Measurements from ENCODE around the gene NDEL1.

DNA sequence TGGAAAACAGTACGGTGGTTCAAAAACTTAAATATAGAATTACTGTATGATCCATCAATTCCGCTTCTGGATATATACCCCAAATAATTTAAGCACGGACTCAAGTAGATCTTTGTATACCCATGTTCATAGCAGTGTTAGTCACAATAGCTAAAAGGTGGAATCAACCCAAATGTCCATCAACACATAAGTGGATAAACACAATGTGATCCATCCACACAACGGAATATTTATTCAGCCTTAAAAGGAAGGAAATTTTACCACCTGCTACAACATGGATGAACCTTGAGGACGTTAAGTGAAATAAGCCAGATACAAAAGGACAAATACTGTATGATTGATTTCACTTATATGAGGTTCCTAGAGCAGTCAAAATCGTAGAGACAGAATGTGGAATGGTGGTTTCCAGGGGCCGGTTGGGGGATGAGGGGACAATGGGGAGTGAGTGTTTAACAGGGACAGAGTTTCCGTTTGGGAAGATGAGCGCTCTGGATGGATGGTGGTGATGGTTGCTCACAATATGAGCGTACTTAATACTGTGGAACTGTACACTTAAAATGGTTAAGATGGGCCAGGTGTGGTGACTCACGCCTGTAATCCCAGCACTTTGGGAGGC, 32.7 kb upstream of the NDEL1 start:
- TF ChIP-seq CREB1 (CRISPR knock-in tag; IDR thresholded peaks at IDR 0.05): no peak
- TF ChIP-seq, protein P1, sequence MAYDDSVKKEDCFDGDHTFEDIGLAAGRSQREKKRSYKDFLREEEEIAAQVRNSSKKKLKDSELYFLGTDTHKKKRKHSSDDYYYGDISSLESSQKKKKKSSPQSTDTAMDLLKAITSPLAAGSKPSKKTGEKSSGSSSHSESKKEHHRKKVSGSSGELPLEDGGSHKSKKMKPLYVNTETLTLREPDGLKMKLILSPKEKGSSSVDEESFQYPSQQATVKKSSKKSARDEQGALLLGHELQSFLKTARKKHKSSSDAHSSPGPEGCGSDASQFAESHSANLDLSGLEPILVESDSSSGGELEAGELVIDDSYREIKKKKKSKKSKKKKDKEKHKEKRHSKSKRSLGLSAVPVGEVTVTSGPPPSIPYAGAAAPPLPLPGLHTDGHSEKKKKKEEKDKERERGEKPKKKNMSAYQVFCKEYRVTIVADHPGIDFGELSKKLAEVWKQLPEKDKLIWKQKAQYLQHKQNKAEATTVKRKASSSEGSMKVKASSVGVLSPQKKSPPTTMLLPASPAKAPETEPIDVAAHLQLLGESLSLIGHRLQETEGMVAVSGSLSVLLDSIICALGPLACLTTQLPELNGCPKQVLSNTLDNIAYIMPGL (CRISPR knock-in tag; IDR thresholded peaks at IDR 0.05): no peak
- TF ChIP-seq, protein P2, sequence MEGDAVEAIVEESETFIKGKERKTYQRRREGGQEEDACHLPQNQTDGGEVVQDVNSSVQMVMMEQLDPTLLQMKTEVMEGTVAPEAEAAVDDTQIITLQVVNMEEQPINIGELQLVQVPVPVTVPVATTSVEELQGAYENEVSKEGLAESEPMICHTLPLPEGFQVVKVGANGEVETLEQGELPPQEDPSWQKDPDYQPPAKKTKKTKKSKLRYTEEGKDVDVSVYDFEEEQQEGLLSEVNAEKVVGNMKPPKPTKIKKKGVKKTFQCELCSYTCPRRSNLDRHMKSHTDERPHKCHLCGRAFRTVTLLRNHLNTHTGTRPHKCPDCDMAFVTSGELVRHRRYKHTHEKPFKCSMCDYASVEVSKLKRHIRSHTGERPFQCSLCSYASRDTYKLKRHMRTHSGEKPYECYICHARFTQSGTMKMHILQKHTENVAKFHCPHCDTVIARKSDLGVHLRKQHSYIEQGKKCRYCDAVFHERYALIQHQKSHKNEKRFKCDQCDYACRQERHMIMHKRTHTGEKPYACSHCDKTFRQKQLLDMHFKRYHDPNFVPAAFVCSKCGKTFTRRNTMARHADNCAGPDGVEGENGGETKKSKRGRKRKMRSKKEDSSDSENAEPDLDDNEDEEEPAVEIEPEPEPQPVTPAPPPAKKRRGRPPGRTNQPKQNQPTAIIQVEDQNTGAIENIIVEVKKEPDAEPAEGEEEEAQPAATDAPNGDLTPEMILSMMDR (IDR thresholded peaks at IDR 0.05): no peak
- no peak for TF ChIP-seq ESRRA (CRISPR knock-in tag; IDR thresholded peaks at IDR 0.05; ENCODE audit: borderline replicate concordance)
- TF ChIP-seq, protein P3, sequence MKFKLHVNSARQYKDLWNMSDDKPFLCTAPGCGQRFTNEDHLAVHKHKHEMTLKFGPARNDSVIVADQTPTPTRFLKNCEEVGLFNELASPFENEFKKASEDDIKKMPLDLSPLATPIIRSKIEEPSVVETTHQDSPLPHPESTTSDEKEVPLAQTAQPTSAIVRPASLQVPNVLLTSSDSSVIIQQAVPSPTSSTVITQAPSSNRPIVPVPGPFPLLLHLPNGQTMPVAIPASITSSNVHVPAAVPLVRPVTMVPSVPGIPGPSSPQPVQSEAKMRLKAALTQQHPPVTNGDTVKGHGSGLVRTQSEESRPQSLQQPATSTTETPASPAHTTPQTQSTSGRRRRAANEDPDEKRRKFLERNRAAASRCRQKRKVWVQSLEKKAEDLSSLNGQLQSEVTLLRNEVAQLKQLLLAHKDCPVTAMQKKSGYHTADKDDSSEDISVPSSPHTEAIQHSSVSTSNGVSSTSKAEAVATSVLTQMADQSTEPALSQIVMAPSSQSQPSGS (CRISPR knock-in tag; IDR thresholded peaks at IDR 0.05; ENCODE audit: borderline replicate concordance, low read depth): no peak
- TF ChIP-seq NFYB (CRISPR knock-in tag; conservative IDR thresholded peaks at IDR 0.05; ENCODE audit: low read depth): no peak
- TF ChIP-seq, protein P4, sequence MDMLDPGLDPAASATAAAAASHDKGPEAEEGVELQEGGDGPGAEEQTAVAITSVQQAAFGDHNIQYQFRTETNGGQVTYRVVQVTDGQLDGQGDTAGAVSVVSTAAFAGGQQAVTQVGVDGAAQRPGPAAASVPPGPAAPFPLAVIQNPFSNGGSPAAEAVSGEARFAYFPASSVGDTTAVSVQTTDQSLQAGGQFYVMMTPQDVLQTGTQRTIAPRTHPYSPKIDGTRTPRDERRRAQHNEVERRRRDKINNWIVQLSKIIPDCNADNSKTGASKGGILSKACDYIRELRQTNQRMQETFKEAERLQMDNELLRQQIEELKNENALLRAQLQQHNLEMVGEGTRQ (CRISPR knock-in tag; IDR thresholded peaks at IDR 0.05): no peak
- TF ChIP-seq ZNF317 (CRISPR knock-in tag; IDR thresholded peaks at IDR 0.05; ENCODE audit: borderline replicate concordance, low read depth): no peak
- no peak for TF ChIP-seq NR3C1 (CRISPR knock-in tag; conservative IDR thresholded peaks at IDR 0.05; ENCODE audit: low read depth)
- no peak for TF ChIP-seq SP1 (CRISPR knock-in tag; conservative IDR thresholded peaks at IDR 0.05)
- TF ChIP-seq CREM (CRISPR knock-in tag; IDR thresholded peaks at IDR 0.05): no peak

Measured in WTC11 (cell line).